Stimulated activated CD4-positive, alpha-beta T cell treated with anti-CD3 and anti-CD28 coated beads, Interleukin-15, amount 100 ng/mL, for 48 hours (primary cell): ENCODE measurements around the gene TEX19.
"Not testable (repeated sequence)": the region's sequence is repeated elsewhere in the genome, so short reads cannot be mapped to it uniquely, and the experiment has no call there.

Experiments used
- DNase-seq, 2 donors: peaks; one replicate each; pipeline ENCODE4 v3.0.0-alpha.2; 2020; ENCODE audit warnings: low read depth in 2 of 2

TEX19 gene

GRCh38 chr17:82334622-82335394, 24.2 kb upstream of the TEX19 start:
- no peak for DNase-seq

DNA sequence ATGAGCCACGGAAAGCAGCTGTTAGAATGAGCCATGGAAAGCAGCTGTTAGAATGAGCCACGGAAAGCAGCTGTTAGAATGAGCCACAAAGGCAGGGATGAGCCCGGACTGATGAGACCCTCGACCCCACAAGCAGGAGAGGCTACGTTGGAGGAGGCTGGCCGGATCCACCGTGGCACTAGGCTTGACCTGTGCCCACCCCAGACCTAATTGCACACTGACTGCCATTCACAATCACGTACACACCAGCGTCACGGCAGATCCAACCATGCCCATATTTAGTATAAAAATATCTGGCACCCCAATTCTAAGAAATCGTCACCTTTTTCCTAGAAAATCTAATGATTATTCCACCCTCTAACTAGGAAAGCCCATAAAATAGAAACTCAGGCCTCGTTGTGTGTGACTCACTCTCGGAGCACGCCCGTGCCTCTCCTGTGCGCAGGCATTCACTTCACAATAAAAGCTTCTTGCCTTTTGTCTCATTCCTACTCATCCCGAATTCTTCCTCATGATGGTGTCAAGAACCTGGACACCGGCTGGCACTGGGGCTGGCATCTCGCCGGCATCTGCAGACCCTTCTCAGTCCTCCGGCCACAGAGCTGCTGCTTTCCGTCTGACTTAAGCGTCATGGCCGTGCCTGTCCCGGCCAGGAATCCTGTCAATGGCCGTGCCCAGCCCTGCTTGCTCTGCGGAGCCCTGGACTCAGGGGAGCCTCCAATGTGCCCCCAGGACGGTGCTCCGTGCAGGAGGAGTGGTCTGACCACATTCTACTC, 20.0 kb upstream of the TEX19 start:
- DNase-seq, result no peak

DNA sequence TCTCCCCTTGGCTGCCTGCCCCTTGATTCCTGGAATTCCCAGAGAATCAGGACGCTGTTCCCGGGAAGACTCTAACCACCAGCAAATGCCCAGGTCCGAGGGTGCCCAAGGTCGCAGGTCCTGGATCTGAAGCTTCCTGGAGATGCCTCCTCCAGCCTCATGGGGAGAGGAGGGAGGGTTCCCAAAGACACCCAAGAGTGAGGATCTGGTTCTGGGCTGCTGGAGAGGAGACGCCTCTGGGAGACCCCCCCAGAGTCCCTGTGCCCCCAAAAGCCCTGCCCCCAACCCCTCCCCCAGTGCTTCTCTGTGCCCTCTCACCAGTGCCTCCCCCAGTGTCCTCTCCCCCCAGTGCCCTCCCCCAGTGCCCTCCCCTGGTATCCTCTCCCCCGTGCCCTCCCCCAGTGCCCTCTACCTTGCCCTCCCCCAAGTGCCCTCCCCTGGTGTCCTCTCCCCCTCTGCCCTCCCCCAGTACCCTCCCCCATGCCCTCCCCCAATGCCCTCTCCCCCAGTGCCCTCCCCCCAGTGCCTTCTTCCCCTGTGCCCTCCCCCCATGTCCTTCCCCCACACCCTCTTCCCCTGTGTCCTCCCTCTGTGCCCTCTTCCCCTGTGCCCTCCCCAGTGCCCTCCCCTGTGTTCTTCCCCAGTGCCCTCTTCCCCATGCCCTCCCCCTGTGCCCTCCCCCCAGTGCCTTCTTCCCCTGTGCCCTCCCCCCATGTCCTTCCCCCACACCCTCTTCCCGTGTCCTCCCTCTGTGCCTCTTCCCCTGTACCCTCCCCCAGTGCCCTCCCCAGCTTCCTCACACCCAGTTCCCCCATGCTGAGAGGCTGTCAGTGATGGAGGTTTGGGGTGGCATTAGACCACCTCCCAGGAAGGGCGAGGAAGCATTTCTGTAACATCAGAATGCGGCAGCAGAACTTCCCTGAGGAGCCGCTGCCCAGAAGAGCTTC, 19.1 kb upstream of the TEX19 start:
- DNase-seq, result no peak

GRCh38 chr17:82342361-82343079, 16.5 kb upstream of the TEX19 start:
- no peak for DNase-seq

DNA sequence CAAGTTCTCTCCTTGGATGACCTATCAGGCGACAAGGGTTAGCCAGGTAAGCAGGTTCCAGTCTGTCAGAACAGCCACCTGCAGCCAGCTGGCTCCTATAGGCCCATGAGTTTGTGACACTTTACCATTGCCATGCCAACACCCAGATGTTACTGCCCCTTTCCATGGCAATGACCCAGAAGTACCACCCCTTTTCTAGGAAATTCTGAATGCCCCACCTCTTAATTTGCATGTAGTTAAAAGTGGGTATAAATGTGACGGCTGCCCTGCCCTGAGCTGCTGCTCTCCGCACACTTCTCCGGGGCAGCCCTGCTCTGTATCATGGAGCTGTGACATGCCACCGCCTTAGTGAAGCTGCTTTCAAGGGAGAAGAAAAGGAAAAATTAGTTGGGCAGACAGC, 15.5 kb upstream of the TEX19 start:
- DNase-seq, result no peak

DNA sequence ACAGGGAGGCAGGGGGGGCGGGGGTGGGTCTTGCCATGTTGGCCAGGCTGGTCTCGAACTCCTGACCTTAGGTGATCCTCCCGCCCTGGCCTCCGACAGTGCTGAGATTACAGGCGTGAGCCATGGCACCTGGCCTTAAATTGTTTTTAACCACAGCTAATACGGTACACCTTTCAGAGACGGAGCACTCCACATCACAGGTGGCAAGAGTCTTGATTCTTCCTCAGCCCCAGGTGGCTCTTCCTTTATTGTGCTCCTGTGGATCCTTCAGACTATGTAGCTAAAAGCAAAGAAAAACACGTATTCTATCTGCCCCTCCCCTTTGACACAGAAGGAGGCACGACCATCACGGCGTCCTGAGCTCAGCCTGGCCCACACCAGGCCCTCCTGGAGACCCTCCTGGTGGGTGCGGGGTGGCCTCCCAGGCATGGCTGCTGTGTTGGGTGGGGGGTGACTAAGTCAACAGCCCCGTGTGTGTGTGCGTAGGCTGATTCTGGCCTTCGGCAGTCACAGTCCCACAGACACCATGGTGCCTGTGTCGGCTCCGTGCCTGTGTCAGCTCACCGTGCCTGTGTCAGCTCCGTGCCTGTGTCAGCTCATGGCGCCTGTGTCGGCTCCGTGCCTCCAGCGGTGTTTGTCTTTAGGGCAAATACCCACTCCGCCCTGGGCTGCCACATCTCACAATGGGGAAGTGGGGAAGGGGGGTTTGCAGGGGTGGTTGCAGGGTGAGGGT, 14.7 kb upstream of the TEX19 start:
- DNase-seq, result no peak

GRCh38 chr17:82345151-82345976, 13.7 kb upstream of the TEX19 start:
- DNase-seq, result no peak

- DNase-seq, result no peak
These were observed 12.4 kb upstream of the TEX19 start for GRCh38 chr17:82346342-82347300.

- not testable (repeated sequence) for DNase-seq
These were observed 11.1 kb upstream of the TEX19 start for GRCh38 chr17:82347994-82348393.

- DNase-seq, result no peak
These were observed 10.6 kb upstream of the TEX19 start for GRCh38 chr17:82348434-82348833.

DNA sequence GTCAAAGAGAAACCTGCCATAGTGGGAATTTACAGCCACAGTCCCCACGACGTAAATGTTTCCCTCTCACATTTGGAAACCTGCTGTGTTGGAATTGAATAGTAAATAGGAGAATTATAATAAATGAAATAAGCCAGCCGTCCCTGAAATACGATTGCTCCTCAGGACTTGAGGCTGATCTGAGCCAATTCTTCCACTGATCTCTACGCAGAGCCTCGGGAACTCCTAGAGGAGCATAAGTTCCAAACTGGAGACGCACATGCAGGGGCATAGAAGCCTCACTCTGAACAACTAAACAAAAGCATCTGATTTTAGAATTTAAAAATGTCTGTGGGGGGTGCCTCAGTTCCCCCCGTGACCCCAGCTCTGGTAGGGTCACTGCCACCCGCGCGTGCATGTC, 10.2 kb upstream of the TEX19 start:
- no peak for DNase-seq

DNA sequence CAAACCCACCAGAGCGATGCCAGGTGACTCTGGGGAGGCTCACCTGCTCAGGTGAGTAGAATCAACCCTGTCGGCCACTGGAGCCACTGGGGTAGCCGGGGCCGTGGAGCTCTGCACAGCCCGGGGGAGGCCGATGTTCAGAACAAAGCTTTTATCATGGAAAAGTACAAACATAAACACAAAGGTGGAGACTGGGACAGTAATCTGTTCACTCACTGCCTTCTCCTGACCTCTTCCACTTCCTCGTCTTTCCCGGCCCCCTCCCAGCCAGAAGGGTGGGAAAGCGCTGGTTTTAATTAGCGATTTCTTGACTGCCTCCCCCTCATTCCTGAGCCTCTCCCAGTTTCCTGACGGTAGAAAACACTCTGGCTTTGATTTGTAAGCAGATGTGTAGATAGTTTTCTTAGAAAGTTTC, 9.8 kb upstream of the TEX19 start:
- DNase-seq, result no peak

DNA sequence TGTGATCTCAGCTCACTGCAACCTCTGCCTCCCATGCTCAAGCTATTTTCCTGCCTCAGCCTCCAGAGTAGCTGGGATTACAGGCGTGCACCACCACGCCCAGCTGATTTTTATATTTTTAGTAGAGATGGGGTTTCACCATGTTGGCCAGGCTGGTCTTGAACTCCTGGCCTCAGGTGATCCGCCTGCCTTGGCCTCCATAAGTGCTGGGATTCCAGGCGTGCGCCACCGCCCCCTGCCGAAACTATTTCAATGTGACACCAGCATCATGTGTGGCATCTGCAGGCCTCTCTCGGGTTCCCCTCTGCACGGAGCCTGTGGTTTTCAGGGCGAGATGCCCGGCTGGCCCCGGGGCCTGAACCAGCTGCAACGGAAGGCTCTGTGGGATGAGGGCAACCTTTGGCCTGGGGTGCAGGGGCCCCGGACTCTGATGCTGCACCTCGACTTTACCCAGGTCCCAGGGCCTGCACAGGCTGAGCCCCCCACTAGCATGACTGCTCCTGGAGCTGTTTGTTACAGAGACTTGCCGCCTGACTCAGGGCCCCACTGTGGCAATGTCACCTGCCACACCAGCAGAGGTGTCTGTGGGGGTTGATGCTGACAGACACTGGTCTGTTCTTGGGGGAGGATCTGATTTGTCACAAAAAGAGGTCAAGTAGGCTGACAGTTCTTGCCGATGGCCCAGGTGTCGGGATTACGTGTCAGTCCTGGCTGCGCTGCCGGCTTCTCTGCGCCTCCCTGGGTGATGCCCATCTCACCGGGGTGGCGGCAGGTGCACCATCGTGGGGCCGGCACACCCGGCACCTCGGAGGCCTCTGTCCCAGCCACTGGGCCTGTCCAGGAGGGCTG, 8.6 kb upstream of the TEX19 start:
- peak; percentile 32 to 44 for DNase-seq

DNA sequence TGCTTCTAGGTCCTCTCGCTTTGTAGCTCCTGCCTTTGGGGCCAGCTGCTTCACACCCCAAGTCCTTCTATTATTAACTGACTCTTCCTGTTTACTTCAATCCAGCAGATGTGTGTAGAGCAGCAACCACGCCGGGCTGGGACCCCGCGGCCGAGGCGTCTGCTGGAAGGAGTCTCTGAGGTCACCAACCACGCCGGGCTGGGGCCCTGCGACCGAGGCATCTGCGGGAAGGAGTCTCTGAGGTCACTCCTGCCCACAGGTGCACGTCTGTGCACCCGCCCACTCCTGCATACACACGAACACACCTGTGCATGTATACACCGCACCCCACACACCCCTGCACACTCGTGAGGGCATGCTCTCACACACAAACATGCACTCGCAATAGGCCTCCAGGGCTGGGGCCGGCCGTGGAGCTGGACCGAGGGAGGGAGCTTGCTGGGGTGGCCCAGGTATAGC, 7.8 kb upstream of the TEX19 start:
- DNase-seq, result no peak

GRCh38 chr17:82351713-82352488, 7.1 kb upstream of the TEX19 start:
- peak; percentile 68 to 80 for DNase-seq

DNA sequence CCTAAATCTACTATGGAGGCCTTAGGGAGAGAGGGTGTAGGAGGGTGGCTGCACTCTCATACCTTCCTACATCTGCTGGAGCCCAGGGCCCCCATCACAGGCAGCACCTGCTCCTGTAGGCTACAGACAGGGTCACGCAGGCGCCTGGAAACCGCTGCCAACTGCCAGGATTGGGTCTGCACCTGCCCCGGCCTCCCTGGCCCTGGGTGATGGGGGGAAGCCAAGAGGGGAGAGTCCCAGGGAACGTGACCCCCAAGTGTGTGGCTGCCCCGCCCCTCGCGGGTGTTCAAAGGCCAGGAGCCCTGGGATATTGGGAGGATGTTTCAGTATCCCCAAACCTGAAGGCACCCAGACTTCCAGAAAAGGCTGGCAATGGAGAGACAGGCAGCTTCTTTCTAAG, 5.6 kb upstream of the TEX19 start:
- DNase-seq, result no peak

- no peak for DNase-seq
These were observed 4.2 kb upstream of the TEX19 start for GRCh38 chr17:82354804-82355308.
